K562 (cell line): Measurements from ENCODE around the gene RNPEP. TPM values are rescaled to one million over a fixed set of nuclear protein-coding genes. Genes with fewer than 3 reads are reported as not detected.

Source experiments
- CREB5 ChIP-seq: fragments of 250-450 bp; sonication (Bioruptor Pico); IDR thresholded peaks from 2 replicates; pipeline ENCODE4 v1.5.0; 2020; ENCODE audit warnings: mild to moderate bottlenecking
- DMBX1 ChIP-seq: fragments of 250-450 bp; sonication (Bioruptor Pico); IDR thresholded peaks from 2 replicates; pipeline ENCODE4 v1.8.0; 2022; ENCODE audit warnings: inconsistent platforms, mild to moderate bottlenecking, moderate library complexity, borderline replicate concordance
- MCM3 ChIP-seq: fragments of 450-650 bp; IDR thresholded peaks from 2 replicates; pipeline ENCODE4 v1.6.1; 2016
- RBM17 ChIP-seq: fragments of 200-400 bp; formaldehyde crosslinking; IDR thresholded peaks from 2 replicates; pipeline ENCODE4 v1.6.1; 2017; ENCODE audit warnings: low read depth, mild to moderate bottlenecking, low read length, borderline replicate concordance
- ZFX ChIP-seq: sonication (generic); formaldehyde crosslinking; IDR thresholded peaks from 2 replicates; pipeline ENCODE4 v1.8.0; 2022; ENCODE audit warnings: mild to moderate bottlenecking, missing genetic modification reagents, moderate library complexity
- ZNF212 ChIP-seq: fragments of 450-650 bp; formaldehyde crosslinking; IDR thresholded peaks from 2 replicates; pipeline ENCODE4 v1.4.0; 2020; ENCODE audit warnings: mild to moderate bottlenecking
- polyA plus RNA-seq, 8 experiments: library from polyadenylated mRNA; depleted of rRNA in 4 of 8; stranded (reverse) in 5 of 8; unstranded in 3 of 8; fragments of >200 nt; fragmentation: Nextera tagmentation in 2 of 8; fragmentation: Illumina TruSeq in 1 of 8; extraction: Ambion mirVana in 2 of 8; extraction: Trizol in 1 of 8; gene quantifications; 2 replicates each; pipeline versions ENCODE4 v1.2.1 to v1.2.3, GENCODE V29; 2011 to 2014; ENCODE audit warnings: inconsistent platforms in 1 of 8, missing spikeins in 1 of 8
- total RNA-seq, 7 experiments: library from RNA; depleted of rRNA in 6 of 7; stranded (reverse); fragments of >200 nt in 6 of 7; fragmentation: Illumina TruSeq in 2 of 7; extraction: Trizol in 2 of 7; gene quantifications; 2 replicates each; pipeline versions ENCODE4 v1.2.1 to v1.2.3, GENCODE V29; 2011 to 2021; ENCODE audit warnings: low replicate concordance in 1 of 7
- TF ChIP-seq, protein P1 (sequence below): fragments of 450-650 bp; IDR thresholded peaks from 2 replicates; pipeline ENCODE4 v1.7.1; 2018; ENCODE audit warnings: mild to moderate bottlenecking, low read depth; ENCODE audit not compliant: partially characterized antibody

The RNPEP gene
- total and polyA plus RNA-seq, 9 of the 15 experiments (the other 6 are each of a cell fraction or from before 2014, with no cell fraction given), result 27.5 to 131 (median 63.4) TPM

DNA sequence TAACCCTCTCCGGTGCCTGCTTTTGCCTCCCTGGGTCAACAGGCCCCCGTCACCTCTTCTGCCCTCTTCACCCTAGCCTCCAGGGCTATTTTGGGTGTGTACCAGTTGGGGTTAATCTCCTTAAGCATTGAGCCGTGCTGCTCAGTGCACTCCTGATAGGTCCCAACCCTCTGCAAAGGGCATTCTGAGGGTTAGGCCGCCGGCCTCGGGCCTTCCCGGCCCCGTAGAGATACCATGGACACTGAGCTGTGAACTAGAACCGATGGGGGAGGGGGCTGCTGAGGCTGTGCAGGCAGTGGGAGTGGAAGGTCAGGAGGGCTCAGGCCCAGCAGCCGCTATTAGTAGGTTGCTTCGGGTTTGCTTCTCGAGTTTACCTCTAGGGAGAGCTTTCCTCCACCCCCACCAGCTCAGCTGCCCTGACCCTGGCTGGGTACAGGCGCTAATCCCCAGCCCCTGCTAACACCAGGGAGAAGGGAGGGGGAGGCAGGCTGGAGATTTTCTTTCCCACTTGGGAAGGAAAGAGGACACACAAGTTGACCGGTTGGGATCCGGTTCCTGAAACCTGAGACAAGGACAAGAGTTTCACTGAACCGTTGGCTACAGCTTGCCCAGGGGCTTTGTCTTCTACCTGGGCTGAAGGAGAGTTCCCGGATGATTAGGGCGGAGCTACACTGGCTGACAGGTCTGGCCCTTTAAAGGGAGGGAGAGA, 40.9 kb upstream of the RNPEP start (continued):
- TF ChIP-seq ZFX (CRISPR knock-in tag), result peak; percentile 94
- TF ChIP-seq ZNF212 (CRISPR knock-in tag), result no peak
- TF ChIP-seq CREB5 (CRISPR knock-in tag), result no peak
- no peak; the same call in 1 of the 2 replicates for TF ChIP-seq DMBX1 (CRISPR knock-in tag)
- TF ChIP-seq MCM3, result no peak
- no peak for TF ChIP-seq RBM17
- TF ChIP-seq, protein P1, sequence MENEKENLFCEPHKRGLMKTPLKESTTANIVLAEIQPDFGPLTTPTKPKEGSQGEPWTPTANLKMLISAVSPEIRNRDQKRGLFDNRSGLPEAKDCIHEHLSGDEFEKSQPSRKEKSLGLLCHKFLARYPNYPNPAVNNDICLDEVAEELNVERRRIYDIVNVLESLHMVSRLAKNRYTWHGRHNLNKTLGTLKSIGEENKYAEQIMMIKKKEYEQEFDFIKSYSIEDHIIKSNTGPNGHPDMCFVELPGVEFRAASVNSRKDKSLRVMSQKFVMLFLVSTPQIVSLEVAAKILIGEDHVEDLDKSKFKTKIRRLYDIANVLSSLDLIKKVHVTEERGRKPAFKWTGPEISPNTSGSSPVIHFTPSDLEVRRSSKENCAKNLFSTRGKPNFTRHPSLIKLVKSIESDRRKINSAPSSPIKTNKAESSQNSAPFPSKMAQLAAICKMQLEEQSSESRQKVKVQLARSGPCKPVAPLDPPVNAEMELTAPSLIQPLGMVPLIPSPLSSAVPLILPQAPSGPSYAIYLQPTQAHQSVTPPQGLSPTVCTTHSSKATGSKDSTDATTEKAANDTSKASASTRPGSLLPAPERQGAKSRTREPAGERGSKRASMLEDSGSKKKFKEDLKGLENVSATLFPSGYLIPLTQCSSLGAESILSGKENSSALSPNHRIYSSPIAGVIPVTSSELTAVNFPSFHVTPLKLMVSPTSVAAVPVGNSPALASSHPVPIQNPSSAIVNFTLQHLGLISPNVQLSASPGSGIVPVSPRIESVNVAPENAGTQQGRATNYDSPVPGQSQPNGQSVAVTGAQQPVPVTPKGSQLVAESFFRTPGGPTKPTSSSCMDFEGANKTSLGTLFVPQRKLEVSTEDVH, result no peak
